Tibial nerve (tissue), 4 donors: ENCODE measurements around the gene SLC28A3.

Source experiments
- EP300 ChIP-seq, 2 donors: sonication (generic); formaldehyde crosslinking; IDR thresholded peaks; one replicate each; pipeline ENCODE4 v1.6.1; 2017; ENCODE audit warnings: antibody characterized with exemption in 2 of 2, mild to moderate bottlenecking in 1 of 2
- POLR2A ChIP-seq, 2 donors: fragments of 450-650 bp; IDR thresholded peaks; one replicate each; pipeline ENCODE4 v1.6.1; 2017; ENCODE audit warnings: antibody characterized with exemption in 2 of 2, mild to moderate bottlenecking in 2 of 2, moderate library complexity in 2 of 2
- TF ChIP-seq, protein P1 (sequence below), 5 experiments: fragments of 200-600 bp in 3 of 5; fragments of 450-650 bp in 2 of 5; sonication (generic) in 3 of 5; IDR thresholded peaks; one replicate each; pipeline ENCODE4 v1.5.1; 2016 to 2019; ENCODE audit warnings: antibody characterized with exemption in 5 of 5, mild to moderate bottlenecking in 3 of 5, moderate library complexity in 2 of 5

DNA sequence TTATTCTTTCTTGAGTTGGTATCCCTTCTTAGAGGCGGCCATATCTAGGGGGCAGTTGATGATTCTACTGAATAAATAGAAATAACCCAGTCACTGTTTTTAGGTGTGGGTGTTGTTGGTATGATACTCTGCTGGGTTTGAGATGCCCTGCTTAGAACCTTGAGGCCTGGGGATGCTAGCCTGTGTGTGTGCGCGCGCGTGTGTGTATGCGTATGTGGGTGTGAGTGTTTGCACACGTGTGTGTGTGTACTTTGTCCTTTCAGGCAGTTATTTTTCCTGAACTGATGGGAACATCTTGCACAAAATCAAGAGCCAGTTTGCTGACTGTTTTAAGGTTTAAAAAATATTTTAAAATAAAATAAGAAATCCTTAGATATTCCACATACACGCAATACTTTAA, 3.3 kb downstream of the SLC28A3 start:
- TF ChIP-seq, protein P1, sequence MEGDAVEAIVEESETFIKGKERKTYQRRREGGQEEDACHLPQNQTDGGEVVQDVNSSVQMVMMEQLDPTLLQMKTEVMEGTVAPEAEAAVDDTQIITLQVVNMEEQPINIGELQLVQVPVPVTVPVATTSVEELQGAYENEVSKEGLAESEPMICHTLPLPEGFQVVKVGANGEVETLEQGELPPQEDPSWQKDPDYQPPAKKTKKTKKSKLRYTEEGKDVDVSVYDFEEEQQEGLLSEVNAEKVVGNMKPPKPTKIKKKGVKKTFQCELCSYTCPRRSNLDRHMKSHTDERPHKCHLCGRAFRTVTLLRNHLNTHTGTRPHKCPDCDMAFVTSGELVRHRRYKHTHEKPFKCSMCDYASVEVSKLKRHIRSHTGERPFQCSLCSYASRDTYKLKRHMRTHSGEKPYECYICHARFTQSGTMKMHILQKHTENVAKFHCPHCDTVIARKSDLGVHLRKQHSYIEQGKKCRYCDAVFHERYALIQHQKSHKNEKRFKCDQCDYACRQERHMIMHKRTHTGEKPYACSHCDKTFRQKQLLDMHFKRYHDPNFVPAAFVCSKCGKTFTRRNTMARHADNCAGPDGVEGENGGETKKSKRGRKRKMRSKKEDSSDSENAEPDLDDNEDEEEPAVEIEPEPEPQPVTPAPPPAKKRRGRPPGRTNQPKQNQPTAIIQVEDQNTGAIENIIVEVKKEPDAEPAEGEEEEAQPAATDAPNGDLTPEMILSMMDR (IDR thresholded peaks at IDR 0.05), result no peak
- TF ChIP-seq POLR2A (IDR thresholded peaks at IDR 0.05) (no peak), EP300 (IDR thresholded peaks at IDR 0.05) (no peak)
